ENCODE measurements around the gene D2HGDH. TPM values are rescaled to one million over a fixed set of nuclear protein-coding genes. Genes with fewer than 3 reads are reported as not detected.

D2HGDH gene
- total and polyA plus RNA-seq, 2 of the 8 experiments (the other 6 are each of a cell fraction or from before 2014, with no cell fraction given), result 3.4 to 8.1 TPM

DNA sequence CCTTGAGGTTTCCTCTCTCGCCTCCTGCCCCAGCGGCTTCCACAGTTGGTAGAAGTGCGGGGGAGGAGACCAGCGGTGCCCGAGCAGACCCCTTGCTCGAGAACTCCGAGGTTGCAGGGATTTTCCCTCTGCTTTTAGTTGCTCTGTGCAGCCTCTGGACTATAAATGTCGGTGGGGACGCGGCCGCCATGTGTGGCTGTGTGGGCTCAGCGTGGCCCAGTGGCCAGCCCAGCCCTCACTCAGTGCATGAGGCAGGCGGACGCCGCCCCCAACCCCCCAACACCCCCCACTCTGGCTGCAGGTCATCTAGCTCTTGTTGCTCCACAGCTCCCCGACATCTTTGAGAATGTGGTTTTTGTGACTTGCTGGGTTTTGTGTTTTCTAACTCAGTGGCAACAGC, 15.3 kb upstream of the D2HGDH start:
- no peak overlapping the region for H2BK15ac ChIP-seq (ENCODE audit: low read length)
- ChIA-PET CTCF (ENCODE audit: partially characterized antibody) (interaction anchor here (0.8 to 1.9 kb wide), 5 partner anchors 9 to 35 kb away, joined by 3 to 8 read pairs (median 4); partner anchors contain the start of gene ING5), POLR2A (ENCODE audit: partially characterized antibody) (interaction anchor here (1.2 to 4.2 kb wide), 4 partner anchors 10 to 20 kb away, joined by 3 to 36 read pairs (median 6); partner anchors contain the start of genes D2HGDH and ING5)
- FAIRE-seq (no peak), DNase-seq (ENCODE audit: low read depth in 1 of 2, low spot score in 2 of 2) (no peak)
- no peak overlapping the region for H4K5ac ChIP-seq (ENCODE audit: insufficient read length, low read depth, low read length)
- no peak overlapping the region for H2AFZ ChIP-seq (ENCODE audit: low read length)
- peaks cover 12 to 16% of the 10 kb centered on the region in 2 experiments for H3K9me3 ChIP-seq (ENCODE audit: insufficient read depth in 2 of 2, low read depth in 1 of 2, low read length in 1 of 2)
- no peak overlapping the region for H2BK12ac ChIP-seq (ENCODE audit: low read depth, low read length)
- H4K20me1 ChIP-seq (replicated peaks in 1 of 2; ENCODE audit: control insufficient read depth in 1 of 2, insufficient read depth in 2 of 2, low read length in 2 of 2), result peaks cover 0 to 6% of the 10 kb centered on the region in 2 experiments
- H3K56ac ChIP-seq (replicated peaks; ENCODE audit: insufficient read length, low read depth, low read length), result no peak overlapping the region
- H3K4me1 ChIP-seq (replicated peaks in 1 of 4; ENCODE audit: control insufficient read depth in 3 of 4, insufficient read depth in 4 of 4, low read length in 3 of 4), result no peaks in the 10 kb centered on the region
- TF ChIP-seq EZH2 (IDR thresholded peaks at IDR 0.05; ENCODE audit: low read depth, low read length, severe bottlenecking), result no peak
- no peaks in the 10 kb centered on the region for H3K23me2 ChIP-seq (ENCODE audit: low read depth, low read length)
- H3K27me3 ChIP-seq (replicated peaks in 1 of 4; ENCODE audit: control insufficient read depth in 3 of 4, extremely low read depth in 1 of 4, insufficient read depth in 3 of 4, low read length in 3 of 4), result no peaks in the 10 kb centered on the region; a peak in 1 of 7 replicates
- no peak overlapping the region for H2BK20ac ChIP-seq (ENCODE audit: low read length)
- no peak overlapping the region for H3K9ac ChIP-seq (replicated peaks in 1 of 4; ENCODE audit: extremely low read depth in 1 of 4, low read depth in 3 of 4, low read length in 3 of 4)
- H3K4ac ChIP-seq (replicated peaks; ENCODE audit: insufficient read length, low read depth, low read length), result no peak overlapping the region
- no peak overlapping the region for H3K23ac ChIP-seq (ENCODE audit: insufficient read length)
- no peak overlapping the region for H3K4me3 ChIP-seq (ENCODE audit: extremely low read depth in 1 of 4, insufficient read depth in 2 of 4, low read depth in 3 of 4, low read length in 4 of 4)
- no peaks in the 10 kb centered on the region; the same call in 1 of the 2 replicates for H3K79me1 ChIP-seq (ENCODE audit: low read depth, low read length)
- H4K8ac ChIP-seq (ENCODE audit: extremely low read depth, insufficient read depth, low read length), result no peak overlapping the region
- no peak overlapping the region for H2AK5ac ChIP-seq (ENCODE audit: low read depth, low read length)
- H3K4me2 ChIP-seq (ENCODE audit: insufficient read depth in 1 of 2, low read depth in 2 of 2, low read length in 2 of 2), result no peak overlapping the region
- H4K91ac ChIP-seq (replicated peaks; ENCODE audit: insufficient read length, low read length), result no peak overlapping the region
- H3K18ac ChIP-seq (ENCODE audit: extremely low read depth, low read length), result no peak overlapping the region
- no peak overlapping the region for H3K27ac ChIP-seq (ENCODE audit: low read depth, low read length)
- H3K36me3 ChIP-seq (ENCODE audit: control insufficient read depth in 2 of 4, insufficient read depth in 4 of 4, low read length in 3 of 4), result peaks cover 9 to 48% (median 39%) of the 10 kb centered on the region in 4 experiments
- 92% methylated on average over 16 of the region's 16 CpGs; no CpG with 5 or more reads in 1 of the 2 experiments for WGBS, 2 experiments (ENCODE audit: extremely low coverage in 1 of 2, insufficient coverage in 1 of 2, insufficient read length in 1 of 2, insufficient replicate concordance in 2 of 2, low coverage in 1 of 2, low lambda C conversion rate in 2 of 2, missing lambda C conversion rate in 1 of 2)
- no peak overlapping the region for H2BK5ac ChIP-seq (ENCODE audit: low read depth, low read length)
- H3K79me2 ChIP-seq (ENCODE audit: control insufficient read depth in 1 of 2, insufficient read depth in 2 of 2, low read length in 2 of 2), result no peaks in the 10 kb centered on the region
- H2BK120ac ChIP-seq (replicated peaks; ENCODE audit: low read depth, low read length), result no peak overlapping the region
- H3K14ac ChIP-seq (ENCODE audit: insufficient read length), result no peak overlapping the region
